Measurements from ENCODE around the gene PCDHGC3. TPM values are rescaled to one million over a fixed set of nuclear protein-coding genes. Genes with fewer than 3 reads are reported as not detected.

PCDHGC3 gene
- total RNA-seq, 3 donors from 2014 or later = 12.1 to 50.5 (median 24.5) TPM

DNA sequence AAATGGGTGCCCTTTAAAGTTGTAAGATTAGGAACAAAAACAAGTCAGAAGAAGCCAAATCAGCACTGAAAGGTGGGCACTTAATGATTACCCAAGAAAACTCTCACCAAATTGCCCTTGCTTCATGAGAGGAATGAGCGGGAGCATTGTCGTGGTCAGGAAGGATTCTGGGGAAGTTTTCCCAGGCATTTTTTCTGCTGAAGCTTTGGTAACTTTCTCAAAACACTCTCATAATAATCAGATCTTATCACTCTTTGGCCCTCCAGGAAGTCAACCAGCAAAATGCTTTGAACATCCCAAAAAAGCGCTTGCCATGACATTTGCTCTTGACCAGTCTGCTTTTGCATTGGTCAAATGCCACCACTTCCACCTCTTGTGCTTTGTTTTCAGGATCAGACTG, 10.4 kb upstream of the PCDHGC3 start:
- no peaks in the 10 kb centered on the region for H3K36me3 ChIP-seq (ENCODE audit: low read depth)
- ATAC-seq (no peak), DNase-seq (no peak)
- no peaks in the 10 kb centered on the region for H3K9me3 ChIP-seq
- TF ChIP-seq, protein P1, sequence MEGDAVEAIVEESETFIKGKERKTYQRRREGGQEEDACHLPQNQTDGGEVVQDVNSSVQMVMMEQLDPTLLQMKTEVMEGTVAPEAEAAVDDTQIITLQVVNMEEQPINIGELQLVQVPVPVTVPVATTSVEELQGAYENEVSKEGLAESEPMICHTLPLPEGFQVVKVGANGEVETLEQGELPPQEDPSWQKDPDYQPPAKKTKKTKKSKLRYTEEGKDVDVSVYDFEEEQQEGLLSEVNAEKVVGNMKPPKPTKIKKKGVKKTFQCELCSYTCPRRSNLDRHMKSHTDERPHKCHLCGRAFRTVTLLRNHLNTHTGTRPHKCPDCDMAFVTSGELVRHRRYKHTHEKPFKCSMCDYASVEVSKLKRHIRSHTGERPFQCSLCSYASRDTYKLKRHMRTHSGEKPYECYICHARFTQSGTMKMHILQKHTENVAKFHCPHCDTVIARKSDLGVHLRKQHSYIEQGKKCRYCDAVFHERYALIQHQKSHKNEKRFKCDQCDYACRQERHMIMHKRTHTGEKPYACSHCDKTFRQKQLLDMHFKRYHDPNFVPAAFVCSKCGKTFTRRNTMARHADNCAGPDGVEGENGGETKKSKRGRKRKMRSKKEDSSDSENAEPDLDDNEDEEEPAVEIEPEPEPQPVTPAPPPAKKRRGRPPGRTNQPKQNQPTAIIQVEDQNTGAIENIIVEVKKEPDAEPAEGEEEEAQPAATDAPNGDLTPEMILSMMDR (IDR thresholded peaks at IDR 0.05) = no peak
- no peaks in the 10 kb centered on the region for H3K4me1 ChIP-seq (ENCODE audit: low read depth)
- intact Hi-C loops (cut with DNase I, micrococcal nuclease) = no loop called here
- H3K4me3 ChIP-seq = no peak overlapping the region

DNA sequence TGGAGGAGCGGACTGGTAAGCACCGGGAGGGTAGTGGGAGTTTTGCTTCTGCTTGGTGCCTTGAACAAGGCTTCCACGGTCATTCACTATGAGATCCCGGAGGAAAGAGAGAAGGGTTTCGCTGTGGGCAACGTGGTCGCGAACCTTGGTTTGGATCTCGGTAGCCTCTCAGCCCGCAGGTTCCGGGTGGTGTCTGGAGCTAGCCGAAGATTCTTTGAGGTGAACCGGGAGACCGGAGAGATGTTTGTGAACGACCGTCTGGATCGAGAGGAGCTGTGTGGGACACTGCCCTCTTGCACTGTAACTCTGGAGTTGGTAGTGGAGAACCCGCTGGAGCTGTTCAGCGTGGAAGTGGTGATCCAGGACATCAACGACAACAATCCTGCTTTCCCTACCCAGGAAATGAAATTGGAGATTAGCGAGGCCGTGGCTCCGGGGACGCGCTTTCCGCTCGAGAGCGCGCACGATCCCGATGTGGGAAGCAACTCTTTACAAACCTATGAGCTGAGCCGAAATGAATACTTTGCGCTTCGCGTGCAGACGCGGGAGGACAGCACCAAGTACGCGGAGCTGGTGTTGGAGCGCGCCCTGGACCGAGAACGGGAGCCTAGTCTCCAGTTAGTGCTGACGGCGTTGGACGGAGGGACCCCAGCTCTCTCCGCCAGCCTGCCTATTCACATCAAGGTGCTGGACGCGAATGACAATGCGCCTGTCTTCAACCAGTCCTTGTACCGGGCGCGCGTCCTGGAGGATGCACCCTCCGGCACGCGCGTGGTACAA, 556 bp downstream of the PCDHGC3 start:
- intact Hi-C loops (cut with DNase I, micrococcal nuclease) = no loop called here
- Histone ChIP-seq H3K36me3 (ENCODE audit: low read depth) (no peaks in the 10 kb centered on the region), H3K9me3 (no peaks in the 10 kb centered on the region), H3K4me1 (ENCODE audit: low read depth) (peaks cover 10% of the 10 kb centered on the region), H3K4me3 (peak overlapping the region; percentile 28)
- TF ChIP-seq, protein P1 (IDR thresholded peaks at IDR 0.05) = no peak
- ATAC-seq (peak; percentile 66), DNase-seq (peak; percentile 65 to 80 (median 72))

DNA sequence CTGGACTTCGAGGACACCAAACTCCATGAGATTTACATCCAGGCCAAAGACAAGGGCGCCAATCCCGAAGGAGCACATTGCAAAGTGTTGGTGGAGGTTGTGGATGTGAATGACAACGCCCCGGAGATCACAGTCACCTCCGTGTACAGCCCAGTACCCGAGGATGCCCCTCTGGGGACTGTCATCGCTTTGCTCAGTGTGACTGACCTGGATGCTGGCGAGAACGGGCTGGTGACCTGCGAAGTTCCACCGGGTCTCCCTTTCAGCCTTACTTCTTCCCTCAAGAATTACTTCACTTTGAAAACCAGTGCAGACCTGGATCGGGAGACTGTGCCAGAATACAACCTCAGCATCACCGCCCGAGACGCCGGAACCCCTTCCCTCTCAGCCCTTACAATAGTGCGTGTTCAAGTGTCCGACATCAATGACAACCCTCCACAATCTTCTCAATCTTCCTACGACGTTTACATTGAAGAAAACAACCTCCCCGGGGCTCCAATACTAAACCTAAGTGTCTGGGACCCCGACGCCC, 1.3 kb downstream of the PCDHGC3 start:
- DNase-seq = no peak
- ATAC-seq = no peak
- intact Hi-C loops (cut with DNase I, micrococcal nuclease) = no loop called here
- Histone ChIP-seq H3K4me3 (no peak overlapping the region), H3K36me3 (ENCODE audit: low read depth) (no peaks in the 10 kb centered on the region), H3K9me3 (no peaks in the 10 kb centered on the region), H3K4me1 (ENCODE audit: low read depth) (peaks cover 10% of the 10 kb centered on the region)
- TF ChIP-seq, protein P1 (IDR thresholded peaks at IDR 0.05) = no peak

DNA sequence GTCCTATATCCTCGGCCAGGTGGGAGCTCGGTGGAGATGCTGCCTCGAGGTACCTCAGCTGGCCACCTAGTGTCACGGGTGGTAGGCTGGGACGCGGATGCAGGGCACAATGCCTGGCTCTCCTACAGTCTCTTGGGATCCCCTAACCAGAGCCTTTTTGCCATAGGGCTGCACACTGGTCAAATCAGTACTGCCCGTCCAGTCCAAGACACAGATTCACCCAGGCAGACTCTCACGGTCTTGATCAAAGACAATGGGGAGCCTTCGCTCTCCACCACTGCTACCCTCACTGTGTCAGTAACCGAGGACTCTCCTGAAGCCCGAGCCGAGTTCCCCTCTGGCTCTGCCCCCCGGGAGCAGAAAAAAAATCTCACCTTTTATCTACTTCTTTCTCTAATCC, 2.0 kb downstream of the PCDHGC3 start:
- no peaks in the 10 kb centered on the region for H3K36me3 ChIP-seq (ENCODE audit: low read depth)
- H3K4me1 ChIP-seq (ENCODE audit: low read depth) = peaks cover 10% of the 10 kb centered on the region
- H3K4me3 ChIP-seq = no peak overlapping the region
- no peak for ATAC-seq
- no peaks in the 10 kb centered on the region for H3K9me3 ChIP-seq
- TF ChIP-seq, protein P1 (IDR thresholded peaks at IDR 0.05) = no peak
- intact Hi-C loops (cut with DNase I, micrococcal nuclease) = no loop called here
- DNase-seq = no peak

DNA sequence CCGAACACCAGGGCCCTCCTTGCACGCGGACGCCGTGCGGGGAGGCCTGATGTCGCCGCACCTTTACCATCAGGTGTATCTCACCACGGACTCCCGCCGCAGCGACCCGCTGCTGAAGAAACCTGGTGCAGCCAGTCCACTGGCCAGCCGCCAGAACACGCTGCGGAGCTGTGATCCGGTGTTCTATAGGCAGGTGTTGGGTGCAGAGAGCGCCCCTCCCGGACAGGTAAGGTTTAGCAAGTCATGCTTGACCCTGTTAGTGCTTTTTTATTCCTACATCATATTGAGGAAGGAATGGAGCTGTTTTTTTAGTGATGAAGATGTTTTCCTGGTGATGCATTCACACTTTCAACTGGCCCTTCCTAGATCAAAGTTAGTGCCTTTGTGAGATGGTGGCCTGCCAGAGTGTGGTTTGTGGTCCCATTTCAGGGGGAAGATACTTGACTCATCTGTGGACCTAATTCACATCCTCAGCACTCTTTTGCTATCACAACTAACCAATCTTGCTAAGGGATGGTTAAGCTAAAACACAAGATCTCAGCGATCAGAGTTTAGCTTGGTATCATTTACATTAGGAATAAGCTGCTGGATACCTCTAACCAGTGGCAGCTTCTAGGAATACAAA, 2.7 kb downstream of the PCDHGC3 start:
- Histone ChIP-seq H3K9me3 (no peaks in the 10 kb centered on the region), H3K36me3 (ENCODE audit: low read depth) (no peaks in the 10 kb centered on the region), H3K4me3 (no peak overlapping the region), H3K4me1 (ENCODE audit: low read depth) (peaks cover 10% of the 10 kb centered on the region)
- intact Hi-C loops (cut with DNase I, micrococcal nuclease) = no loop called here
- TF ChIP-seq, protein P1 (IDR thresholded peaks at IDR 0.05) = peak; percentile 42
- DNase-seq (peak; percentile 88 to 92 (median 90)), ATAC-seq (peak; percentile 75)
